ENCODE measurements around the gene TRMU.

TRMU gene

DNA sequence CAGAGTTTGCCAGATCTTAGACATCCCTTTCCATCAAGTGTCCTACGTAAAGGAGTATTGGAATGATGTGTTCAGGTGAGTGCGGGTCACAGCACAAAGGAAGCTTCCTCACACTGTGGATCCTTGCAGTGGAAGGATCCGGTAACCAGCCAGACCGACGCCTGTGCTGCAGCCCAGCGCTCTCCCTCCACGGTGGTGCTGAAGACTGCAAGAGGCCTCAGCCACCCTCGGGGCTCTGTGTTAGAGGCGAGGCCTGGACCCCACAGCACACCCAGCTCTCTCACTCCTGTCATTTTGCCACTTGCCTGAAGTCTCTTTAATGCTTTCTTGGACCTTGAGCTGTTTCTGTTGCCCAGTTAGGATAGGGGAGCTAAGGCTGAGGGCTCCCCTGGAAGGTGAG lies 2.4 kb downstream of the TRMU start:
- no peak for DNase-seq

GRCh38 chr22:46338636-46339035 lies 3.1 kb downstream of the TRMU start:
- DNase-seq = no peak

DNA sequence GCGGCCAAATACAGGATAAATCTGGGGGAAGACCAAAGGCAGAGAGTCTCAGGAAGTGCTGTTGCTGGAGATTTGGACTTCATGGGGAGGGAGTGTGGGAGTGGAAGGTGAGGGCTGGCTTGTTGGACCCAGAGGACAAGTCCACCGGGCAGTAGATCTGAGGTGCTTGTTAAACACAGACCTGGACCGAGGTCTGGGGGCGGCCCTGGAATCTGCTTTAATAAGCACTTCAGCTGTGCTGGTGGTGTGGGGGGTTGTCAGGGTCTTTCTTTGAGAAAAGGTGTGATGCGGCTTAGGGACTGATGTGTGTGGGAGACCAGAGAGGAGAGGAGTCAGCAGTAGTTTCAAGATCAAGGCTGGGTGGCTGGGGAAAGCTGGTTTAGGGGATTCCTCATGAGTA lies 4.4 kb downstream of the TRMU start:
- DNase-seq = no peak

GRCh38 chr22:46340676-46341075 lies 5.2 kb downstream of the TRMU start:
- DNase-seq = no peak

DNA sequence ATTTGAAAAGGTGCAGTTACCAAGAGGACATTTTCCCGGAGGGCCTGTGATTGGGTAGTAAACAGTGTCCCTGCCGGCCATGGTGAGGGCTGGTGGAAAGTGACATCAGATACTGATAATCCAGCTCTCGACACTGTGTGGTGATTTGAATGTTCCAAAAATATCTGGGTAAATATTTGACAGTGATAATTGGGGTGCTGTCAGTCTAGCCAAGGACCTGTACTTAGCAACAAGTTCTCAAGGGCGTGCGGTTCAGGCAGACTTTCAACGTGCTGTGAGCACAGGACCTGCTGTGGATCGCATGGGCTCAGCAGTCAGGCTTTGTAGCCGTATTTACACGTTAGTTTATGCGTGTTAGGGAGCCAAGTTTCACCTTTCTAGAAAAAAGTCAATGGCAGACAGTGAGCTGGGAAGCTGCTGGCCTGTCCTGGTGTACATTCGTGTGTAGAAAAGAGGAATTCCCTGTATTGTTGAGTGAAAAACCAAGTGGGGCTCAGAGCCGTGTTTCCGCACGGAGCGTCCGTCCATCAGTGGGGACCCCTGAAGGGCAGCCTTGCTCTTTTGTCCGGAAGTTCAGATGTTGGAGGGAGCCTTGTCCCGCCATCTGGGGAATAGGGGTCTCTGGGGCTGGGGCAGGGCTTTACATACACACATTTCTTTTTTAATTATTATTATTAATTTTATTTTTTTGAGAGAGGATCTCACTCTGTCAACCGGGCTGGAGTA lies 11.3 kb downstream of the TRMU start:
- DNase-seq = no peak

DNA sequence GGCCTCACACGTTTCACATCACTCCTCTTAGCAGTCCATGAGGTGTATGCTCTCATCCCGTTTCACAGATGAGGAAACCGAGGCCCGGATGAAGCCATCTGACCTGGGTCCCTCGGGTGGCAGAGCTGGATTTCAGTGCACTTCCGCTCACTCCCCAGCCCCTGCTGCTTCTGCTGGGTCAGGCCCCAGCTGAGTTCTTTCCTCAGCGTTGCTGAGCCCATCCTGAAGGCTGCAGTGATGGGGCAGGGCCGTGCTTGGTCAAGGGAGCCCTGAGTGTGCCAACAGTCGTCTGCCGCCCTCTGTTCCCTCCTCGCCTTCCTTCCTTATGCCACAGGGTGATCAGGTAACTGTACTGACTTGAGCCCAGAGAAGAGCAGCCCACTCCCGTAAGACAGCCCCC lies 12.1 kb downstream of the TRMU start:
- DNase-seq = no peak

- no peak for DNase-seq
Observed at GRCh38 chr22:46348099-46348695, 12.7 kb downstream of the TRMU start.

DNA sequence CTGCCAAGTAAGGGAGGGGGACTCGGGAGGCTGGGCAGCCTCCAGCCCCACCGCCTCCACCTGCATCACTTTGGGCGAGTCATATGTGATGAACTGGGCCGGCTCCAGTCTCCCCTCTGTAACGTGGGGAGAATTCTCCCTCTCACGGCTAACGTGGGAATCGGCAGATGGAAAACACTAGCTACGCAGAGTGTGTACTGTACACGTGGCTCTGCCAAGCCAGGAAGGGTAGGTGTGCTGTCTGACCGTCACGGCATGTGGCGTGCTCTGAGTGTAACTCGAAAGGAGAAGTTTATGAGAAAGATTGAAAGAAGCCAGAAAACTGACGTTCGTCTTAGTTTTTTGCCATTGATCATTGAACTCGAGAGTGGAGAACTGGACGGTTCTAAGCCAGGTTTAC lies 13.7 kb downstream of the TRMU start:
- no peak for DNase-seq

DNA sequence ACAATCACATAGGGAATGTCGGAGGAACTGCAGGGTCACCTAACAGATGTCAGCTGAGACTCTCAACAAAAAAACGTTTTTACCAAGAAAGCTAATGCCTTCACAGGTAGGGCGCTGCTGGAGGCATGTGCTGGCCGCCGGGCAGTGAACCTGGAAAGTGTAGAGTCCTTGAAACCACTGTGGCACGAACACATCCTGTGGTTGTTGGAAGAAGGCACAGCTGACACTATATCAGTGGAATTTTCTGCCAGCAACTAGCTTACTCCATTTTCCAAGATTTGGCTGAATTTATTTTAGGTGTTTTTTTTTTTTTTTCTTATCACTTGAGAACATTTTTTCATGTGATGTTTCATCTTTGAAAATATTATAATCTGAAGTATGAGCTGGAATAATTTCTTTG lies 14.2 kb downstream of the TRMU start:
- DNase-seq = no peak

GRCh38 chr22:46350121-46350520 lies 14.6 kb downstream of the TRMU start:
- DNase-seq = no peak

- DNase-seq = no peak
Observed at GRCh38 chr22:46350646-46351045, 15.1 kb downstream of the TRMU start.

- no peak for DNase-seq
Observed at GRCh38 chr22:46351131-46351735, 15.7 kb downstream of the TRMU start.

DNA sequence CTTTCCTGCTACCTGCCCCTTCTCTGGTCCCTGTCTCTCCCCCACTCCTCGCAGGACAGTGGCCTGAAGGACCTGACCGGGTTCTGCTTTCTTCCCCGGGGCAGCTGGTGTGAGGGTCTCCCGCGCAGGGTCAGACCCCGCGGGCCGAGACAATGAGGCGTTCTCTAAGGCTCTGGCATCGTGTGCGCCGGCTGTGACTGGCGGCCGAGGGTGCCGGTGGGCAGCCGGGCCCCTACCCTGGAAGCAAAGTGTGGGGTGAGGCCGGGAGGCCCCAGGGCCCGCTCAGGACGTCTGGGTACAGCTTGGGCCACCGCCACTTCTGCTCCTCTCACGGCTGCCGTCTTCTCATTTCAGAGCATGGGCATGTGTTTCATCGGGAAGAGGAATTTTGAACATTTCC lies 16.3 kb downstream of the TRMU start:
- DNase-seq = no peak

GRCh38 chr22:46352276-46352675 lies 16.8 kb downstream of the TRMU start:
- DNase-seq = no peak

DNA sequence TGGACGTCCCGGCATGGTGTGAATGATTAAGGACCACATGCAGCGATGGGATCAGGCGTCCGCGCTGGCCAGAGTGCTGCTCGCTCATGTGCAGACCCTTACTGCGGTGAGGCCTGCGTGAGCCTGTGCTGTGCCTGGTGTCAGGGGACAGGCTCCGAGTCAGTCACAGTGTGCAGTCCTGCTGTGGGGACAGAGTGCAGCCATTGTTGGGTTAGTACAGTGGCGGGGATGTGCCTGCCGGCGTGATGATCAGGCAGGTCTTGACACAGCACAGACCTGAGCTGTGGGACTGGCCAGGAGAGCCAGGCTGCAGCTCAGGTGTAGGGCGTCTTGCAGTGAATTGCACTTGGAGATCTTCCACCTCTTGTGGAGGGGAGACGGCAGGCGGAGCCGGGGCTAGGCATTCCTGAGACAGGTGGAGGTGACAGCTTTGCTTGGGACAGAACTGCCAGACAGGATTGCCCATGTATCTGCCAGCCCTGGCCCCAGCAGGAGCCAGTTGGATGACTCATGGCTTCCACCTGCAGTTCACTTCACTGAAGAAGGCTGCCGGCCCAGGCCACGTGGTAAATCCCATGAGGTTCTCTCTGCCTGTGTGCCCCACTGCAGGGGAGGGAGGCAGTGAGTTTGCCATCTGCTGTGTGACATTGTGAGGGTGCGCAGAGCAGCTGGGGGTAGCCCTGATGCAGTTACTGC lies 17.3 kb downstream of the TRMU start:
- no peak for DNase-seq

GRCh38 chr22:46353483-46354105 lies 18.1 kb downstream of the TRMU start:
- DNase-seq = no peak

DNA sequence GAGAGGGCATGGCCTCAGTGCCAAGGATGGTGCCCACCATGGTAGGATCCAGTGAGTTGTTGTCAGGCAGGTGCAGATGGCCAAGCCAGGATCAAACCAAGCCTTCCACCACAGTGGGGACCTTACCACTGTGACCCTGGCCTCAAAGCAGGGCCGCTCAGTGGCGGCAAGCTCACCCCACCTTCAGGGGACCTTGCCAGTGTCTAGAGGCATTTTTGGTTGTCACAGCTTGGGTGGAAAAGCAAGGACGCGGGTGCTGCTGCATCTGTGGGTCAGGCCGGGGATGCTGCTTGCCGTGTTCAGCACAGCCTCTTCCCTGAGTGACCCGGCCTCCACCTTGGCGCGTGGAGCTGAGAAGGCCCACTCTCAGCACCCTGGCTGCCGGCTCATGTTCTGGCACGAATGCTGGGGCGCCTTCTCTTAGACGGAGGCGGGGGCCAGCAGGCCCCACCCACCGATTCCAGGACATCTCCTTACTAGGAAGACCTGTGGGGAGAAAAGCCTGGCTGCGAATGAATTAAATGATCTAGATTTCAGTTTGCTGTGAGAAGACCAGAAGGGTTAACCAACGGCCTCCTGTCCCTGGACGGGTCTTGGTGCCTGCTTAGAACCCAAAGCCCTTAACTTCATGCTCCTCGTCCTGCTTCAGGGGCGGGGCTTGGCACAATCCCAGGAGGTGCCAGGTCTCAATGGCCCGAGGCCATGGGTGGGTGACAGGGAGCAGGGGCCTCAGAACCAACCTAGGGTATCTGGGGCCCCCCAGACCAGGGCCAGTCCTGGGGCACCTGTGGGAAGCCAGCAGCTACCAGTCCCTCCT lies 18.9 kb downstream of the TRMU start:
- DNase-seq = no peak

DNA sequence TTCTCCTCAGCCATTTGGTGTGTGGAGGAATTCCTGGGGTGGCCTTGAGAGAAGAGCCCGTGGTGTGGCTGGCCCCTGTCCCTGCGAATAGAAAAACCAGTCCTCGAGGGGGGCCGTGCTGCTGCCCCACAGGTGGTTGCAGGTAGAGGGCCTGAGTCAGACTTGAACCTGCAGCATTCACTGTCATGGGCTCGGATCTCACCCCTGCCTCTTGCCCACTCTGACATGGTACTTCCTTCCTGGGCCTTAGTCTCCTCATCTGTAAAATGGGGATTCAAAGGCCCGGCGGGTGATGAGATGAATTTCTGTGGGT lies 19.4 kb downstream of the TRMU start:
- no peak for DNase-seq

DNA sequence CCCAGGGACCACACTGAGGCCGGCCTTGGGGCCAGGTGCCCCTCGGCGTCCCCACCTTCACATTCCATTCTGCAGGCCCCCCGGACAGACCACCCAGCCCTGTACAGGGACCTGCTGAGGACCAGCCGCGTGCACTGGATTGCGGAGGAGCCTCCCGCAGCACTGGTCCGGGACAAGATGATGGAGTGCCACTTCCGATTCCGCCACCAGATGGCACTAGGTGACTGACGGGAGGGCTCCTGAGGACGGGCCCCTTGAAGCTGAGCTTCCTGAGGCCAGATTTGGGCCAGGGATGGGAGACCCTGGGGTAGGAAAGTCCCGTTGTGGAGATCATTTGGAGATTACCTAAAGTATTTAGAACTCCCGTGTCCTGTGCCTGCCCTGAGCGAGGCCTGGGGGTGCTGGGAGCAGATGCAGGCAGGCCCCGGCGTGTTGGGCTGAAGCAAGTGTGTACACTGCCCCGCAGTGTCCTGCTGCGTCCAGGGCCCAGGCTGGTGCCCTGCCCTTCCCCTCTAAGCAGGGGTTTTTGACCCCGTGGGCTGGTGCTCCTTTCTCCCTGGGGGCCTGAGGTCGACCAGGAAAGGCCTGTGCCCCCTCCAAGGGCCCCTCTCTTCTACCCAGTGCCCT lies 20.0 kb downstream of the TRMU start:
- peak; percentile 31 for DNase-seq

DNA sequence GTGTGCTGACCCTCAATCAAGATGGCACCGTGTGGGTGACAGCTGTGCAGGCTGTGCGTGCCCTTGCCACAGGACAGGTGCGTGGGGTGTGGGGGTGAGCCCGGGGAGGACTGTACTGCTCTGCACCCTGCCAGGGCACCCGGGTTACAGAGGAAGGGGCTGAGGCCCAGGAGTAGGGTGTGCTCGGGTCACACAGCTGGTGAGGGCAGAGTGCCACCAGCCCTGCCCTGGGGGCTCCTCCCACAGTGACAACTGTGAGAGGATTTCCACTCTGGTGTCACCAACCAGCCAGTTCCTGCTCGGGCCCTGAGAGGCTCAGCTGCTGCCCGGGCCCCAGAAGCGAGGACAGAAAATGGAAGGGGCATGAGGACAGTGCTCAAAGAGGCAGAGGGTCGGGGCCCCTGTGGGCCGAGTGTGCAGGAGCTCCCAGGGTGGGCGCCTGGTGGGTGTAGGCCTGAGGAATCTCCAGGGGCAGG lies 20.5 kb downstream of the TRMU start:
- no peak for DNase-seq

GRCh38 chr22:46356496-46357480 lies 21.3 kb downstream of the TRMU start:
- DNase-seq = no peak

Measured in MV-4-11 (cell line).